ENCODE measurements around the gene OOSP2.
A peak's percentile ranks its signal among the peaks of the same experiment; 100 is the strongest.
"Not testable (repeated sequence)": the region's sequence is repeated elsewhere in the genome, so short reads cannot be mapped to it uniquely, and the experiment has no call there.

The OOSP2 gene

GRCh38 chr11:60050839-60051238 is 10.6 kb downstream of the OOSP2 start:
- H3K79me2 ChIP-seq (ENCODE audit: control insufficient read depth, insufficient read depth, low read length, poor library complexity); H3K4ac ChIP-seq (ENCODE audit: low read depth, low read length); H3K9me3 ChIP-seq (ENCODE audit: insufficient read depth, low read depth, low read length); H3K23ac ChIP-seq (ENCODE audit: low read length); H3K9ac ChIP-seq (ENCODE audit: low read length); H4K12ac ChIP-seq (ENCODE audit: low read depth, low read length); H3K4me3 ChIP-seq (ENCODE audit: low read depth, low read length); H3K4me1 ChIP-seq (ENCODE audit: control insufficient read depth in 1 of 2, insufficient read depth in 2 of 2, low read length in 2 of 2); H3K14ac ChIP-seq (ENCODE audit: low read length); H3K18ac ChIP-seq (ENCODE audit: low read length); H2AK5ac ChIP-seq (ENCODE audit: low read length); H2BK12ac ChIP-seq (ENCODE audit: low read length); H2BK5ac ChIP-seq (ENCODE audit: low read depth, low read length, poor library complexity); H2BK120ac ChIP-seq (ENCODE audit: insufficient read depth, low read length, poor library complexity); H3K79me1 ChIP-seq (ENCODE audit: low read length); H3K36me3 ChIP-seq (ENCODE audit: control insufficient read depth in 1 of 2, insufficient read depth in 2 of 2, low read length in 2 of 2); H3K4me2 ChIP-seq (ENCODE audit: low read length); H4K8ac ChIP-seq (ENCODE audit: low read depth, low read length); DNase-seq; H3K27me3 ChIP-seq (ENCODE audit: insufficient read depth, low read length); H3K27ac ChIP-seq (ENCODE audit: low read depth, low read length); H4K91ac ChIP-seq (ENCODE audit: low read depth, low read length); H2AFZ ChIP-seq (ENCODE audit: insufficient read depth, low read length, poor library complexity): not testable (repeated sequence)
- no CpG with 5 or more reads among the region's 3 CpGs for WGBS (ENCODE audit: extremely low coverage, insufficient coverage, insufficient read length)

- Histone ChIP-seq H3K14ac (ENCODE audit: low read length) (no peak within 1 kb of the TSS), H2BK5ac (ENCODE audit: low read depth, low read length, poor library complexity) (no peak within 1 kb of the TSS), H3K27ac (ENCODE audit: low read depth, low read length) (no peak within 1 kb of the TSS), H3K79me2 (ENCODE audit: control insufficient read depth, insufficient read depth, low read length, poor library complexity) (peaks cover 1% of the 10 kb centered on the region), H3K4ac (ENCODE audit: low read depth, low read length) (no peak within 1 kb of the TSS), H3K4me3 (ENCODE audit: low read depth, low read length) (no peak within 1 kb of the TSS), H4K12ac (ENCODE audit: low read depth, low read length) (no peak within 1 kb of the TSS), H2AK5ac (ENCODE audit: low read length) (no peak within 1 kb of the TSS), H3K4me2 (ENCODE audit: low read length) (no peak within 1 kb of the TSS), H2BK12ac (ENCODE audit: low read length) (no peak within 1 kb of the TSS), H2AFZ (ENCODE audit: insufficient read depth, low read length, poor library complexity) (no peak within 1 kb of the TSS), H3K36me3 (ENCODE audit: control insufficient read depth in 1 of 2, insufficient read depth in 2 of 2, low read length in 2 of 2) (no peaks in the 10 kb centered on the region), H4K8ac (ENCODE audit: low read depth, low read length) (no peak within 1 kb of the TSS), H3K4me1 (ENCODE audit: control insufficient read depth in 1 of 2, insufficient read depth in 2 of 2, low read length in 2 of 2) (no peaks in the 10 kb centered on the region), H3K18ac (ENCODE audit: low read length) (no peak within 1 kb of the TSS), H2BK120ac (ENCODE audit: insufficient read depth, low read length, poor library complexity) (no peak within 1 kb of the TSS), H3K9ac (ENCODE audit: low read length) (no peak within 1 kb of the TSS), H4K91ac (ENCODE audit: low read depth, low read length) (no peak within 1 kb of the TSS), H3K23ac (ENCODE audit: low read length) (no peak within 1 kb of the TSS), H3K27me3 (ENCODE audit: insufficient read depth, low read length) (no peaks in the 10 kb centered on the region), H3K9me3 (ENCODE audit: insufficient read depth, low read depth, low read length) (no peaks in the 10 kb centered on the region), H3K79me1 (ENCODE audit: low read length) (no peaks in the 10 kb centered on the region)
- peak; percentile 24 to 31 for DNase-seq
- WGBS (ENCODE audit: extremely low coverage, insufficient coverage, insufficient read length), result no CpG with 5 or more reads among the region's 8 CpGs
Observed at GRCh38 chr11:60056349-60056969, 16.2 kb downstream of the OOSP2 start, which contains the start of gene MS4A3. Gene MS4A3, plus strand, starts transcription at chr11:60056665. Its CDS starts 4,496 bp downstream, at chr11:60061161.

- no peak overlapping the region for H2AK5ac ChIP-seq (ENCODE audit: low read length)
- no peaks in the 10 kb centered on the region for H3K9me3 ChIP-seq (ENCODE audit: insufficient read depth, low read depth, low read length)
- no peak overlapping the region for H3K14ac ChIP-seq (ENCODE audit: low read length)
- H3K79me1 ChIP-seq (ENCODE audit: low read length), result no peaks in the 10 kb centered on the region
- no peaks in the 10 kb centered on the region for H3K36me3 ChIP-seq (ENCODE audit: control insufficient read depth in 1 of 2, insufficient read depth in 2 of 2, low read length in 2 of 2)
- H3K4me3 ChIP-seq (ENCODE audit: low read depth, low read length), result no peak overlapping the region
- no peaks in the 10 kb centered on the region for H3K4me1 ChIP-seq (ENCODE audit: control insufficient read depth in 1 of 2, insufficient read depth in 2 of 2, low read length in 2 of 2)
- H3K79me2 ChIP-seq (ENCODE audit: control insufficient read depth, insufficient read depth, low read length, poor library complexity), result peaks cover 1% of the 10 kb centered on the region
- no peak overlapping the region for H3K9ac ChIP-seq (ENCODE audit: low read length)
- H2BK12ac ChIP-seq (ENCODE audit: low read length), result no peak overlapping the region
- no peak overlapping the region for H2BK5ac ChIP-seq (ENCODE audit: low read depth, low read length, poor library complexity)
- no peak overlapping the region for H2BK120ac ChIP-seq (ENCODE audit: insufficient read depth, low read length, poor library complexity)
- no peak for DNase-seq
- H3K4me2 ChIP-seq (ENCODE audit: low read length), result no peak overlapping the region
- WGBS (ENCODE audit: extremely low coverage, insufficient coverage, insufficient read length), result no CpG with 5 or more reads among the region's 3 CpGs
- no peak overlapping the region for H4K8ac ChIP-seq (ENCODE audit: low read depth, low read length)
- H4K12ac ChIP-seq (ENCODE audit: low read depth, low read length), result no peak overlapping the region
- no peak overlapping the region for H2AFZ ChIP-seq (ENCODE audit: insufficient read depth, low read length, poor library complexity)
- no peak overlapping the region for H4K91ac ChIP-seq (ENCODE audit: low read depth, low read length)
- H3K23ac ChIP-seq (ENCODE audit: low read length), result no peak overlapping the region
- no peaks in the 10 kb centered on the region for H3K27me3 ChIP-seq (ENCODE audit: insufficient read depth, low read length)
- no peak overlapping the region for H3K18ac ChIP-seq (ENCODE audit: low read length)
- no peak overlapping the region for H3K27ac ChIP-seq (ENCODE audit: low read depth, low read length)
- no peak overlapping the region for H3K4ac ChIP-seq (ENCODE audit: low read depth, low read length)
Observed at GRCh38 chr11:60059052-60059451, 18.8 kb downstream of the OOSP2 start.

- H2BK12ac ChIP-seq (ENCODE audit: low read length), result no peak overlapping the region
- H3K79me1 ChIP-seq (ENCODE audit: low read length), result no peaks in the 10 kb centered on the region
- no peak overlapping the region for H2BK5ac ChIP-seq (ENCODE audit: low read depth, low read length, poor library complexity)
- H3K79me2 ChIP-seq (ENCODE audit: control insufficient read depth, insufficient read depth, low read length, poor library complexity), result peaks cover 1% of the 10 kb centered on the region
- WGBS (ENCODE audit: extremely low coverage, insufficient coverage, insufficient read length), result no CpG with 5 or more reads among the region's 4 CpGs
- H3K9ac ChIP-seq (ENCODE audit: low read length), result no peak overlapping the region
- H3K4me1 ChIP-seq (ENCODE audit: control insufficient read depth in 1 of 2, insufficient read depth in 2 of 2, low read length in 2 of 2), result no peaks in the 10 kb centered on the region
- no peak overlapping the region for H4K12ac ChIP-seq (ENCODE audit: low read depth, low read length)
- no peak overlapping the region for H2BK120ac ChIP-seq (ENCODE audit: insufficient read depth, low read length, poor library complexity)
- H2AK5ac ChIP-seq (ENCODE audit: low read length), result no peak overlapping the region
- DNase-seq, result no peak
- no peak overlapping the region for H3K14ac ChIP-seq (ENCODE audit: low read length)
- no peaks in the 10 kb centered on the region for H3K9me3 ChIP-seq (ENCODE audit: insufficient read depth, low read depth, low read length)
- H3K4ac ChIP-seq (ENCODE audit: low read depth, low read length), result no peak overlapping the region
- H3K18ac ChIP-seq (ENCODE audit: low read length), result no peak overlapping the region
- no peak overlapping the region for H3K23ac ChIP-seq (ENCODE audit: low read length)
- H3K27ac ChIP-seq (ENCODE audit: low read depth, low read length), result no peak overlapping the region
- H3K36me3 ChIP-seq (ENCODE audit: control insufficient read depth in 1 of 2, insufficient read depth in 2 of 2, low read length in 2 of 2), result no peaks in the 10 kb centered on the region
- H2AFZ ChIP-seq (ENCODE audit: insufficient read depth, low read length, poor library complexity), result no peak overlapping the region
- no peaks in the 10 kb centered on the region for H3K27me3 ChIP-seq (ENCODE audit: insufficient read depth, low read length)
- H3K4me2 ChIP-seq (ENCODE audit: low read length), result no peak overlapping the region
- H3K4me3 ChIP-seq (ENCODE audit: low read depth, low read length), result no peak overlapping the region
- no peak overlapping the region for H4K91ac ChIP-seq (ENCODE audit: low read depth, low read length)
- no peak overlapping the region for H4K8ac ChIP-seq (ENCODE audit: low read depth, low read length)
Observed at GRCh38 chr11:60059521-60060240, 19.5 kb downstream of the OOSP2 start.

Measured in trophoblast cell (in vitro differentiated cells and primary cell).